Adipocyte (in vitro differentiated cells): ENCODE data around the gene IL1A.

Experiments
- DNase-seq: peaks from one replicate; pipeline ENCODE4 v3.0.0-alpha.2; 2015; ENCODE audit warnings: low read depth
- H3K27me3 ChIP-seq: replicated peaks from 2 replicates; pipeline ENCODE4 v1.7.0; 2013; ENCODE audit warnings: mild to moderate bottlenecking, low read length, moderate library complexity; ENCODE audit not compliant: control insufficient read depth, insufficient read depth
- H3K36me3 ChIP-seq: 2 replicates; pipeline ENCODE4 v1.7.0; 2013; ENCODE audit warnings: low read length, mild to moderate bottlenecking, moderate library complexity; ENCODE audit not compliant: control insufficient read depth, insufficient read depth, severe bottlenecking
- H3K4me1 ChIP-seq: 2 replicates; pipeline ENCODE4 v1.7.0; 2013; ENCODE audit warnings: mild to moderate bottlenecking, low read length, moderate library complexity; ENCODE audit not compliant: control insufficient read depth, insufficient read depth
- H3K4me3 ChIP-seq: 2 replicates; pipeline ENCODE4 v1.7.0; 2013; ENCODE audit warnings: mild to moderate bottlenecking, low read length, moderate library complexity
- H3K9ac ChIP-seq: 2 replicates; pipeline ENCODE4 v1.7.0; 2013; ENCODE audit warnings: mild to moderate bottlenecking, low read length, moderate library complexity
- H3K9me3 ChIP-seq: 2 replicates; pipeline ENCODE4 v1.7.0; 2013; ENCODE audit warnings: mild to moderate bottlenecking, low read length, moderate library complexity; ENCODE audit not compliant: control insufficient read depth

Gene IL1A

DNA sequence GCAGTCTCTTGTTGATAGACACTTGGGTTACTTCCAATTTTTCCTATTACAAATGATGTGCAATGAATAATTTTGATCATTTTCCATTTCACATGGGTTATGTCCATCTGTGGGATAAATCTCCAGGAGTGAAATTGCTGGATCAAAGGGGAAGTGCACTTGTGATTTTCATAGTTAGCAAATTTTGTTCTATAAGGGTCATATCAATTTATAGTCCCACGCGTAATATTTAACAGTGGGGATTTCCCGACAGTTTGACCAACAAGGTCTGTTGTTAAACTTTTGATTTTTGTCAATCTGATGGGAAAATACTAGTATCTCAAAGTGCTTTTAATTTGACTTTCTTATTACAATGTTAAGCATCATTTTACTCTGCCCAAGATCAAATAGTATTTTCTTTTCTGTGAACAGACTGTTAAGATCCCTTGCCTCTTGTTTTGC lies 44.0 kb upstream of the IL1A start:
- Histone ChIP-seq H3K9ac (no peak overlapping the region), H3K9me3 (no peaks in the 10 kb centered on the region), H3K4me3 (no peak overlapping the region), H3K4me1 (peaks cover 9% of the 10 kb centered on the region), H3K36me3 (no peaks in the 10 kb centered on the region), H3K27me3 (no peaks in the 10 kb centered on the region)
- no peak for DNase-seq

DNA sequence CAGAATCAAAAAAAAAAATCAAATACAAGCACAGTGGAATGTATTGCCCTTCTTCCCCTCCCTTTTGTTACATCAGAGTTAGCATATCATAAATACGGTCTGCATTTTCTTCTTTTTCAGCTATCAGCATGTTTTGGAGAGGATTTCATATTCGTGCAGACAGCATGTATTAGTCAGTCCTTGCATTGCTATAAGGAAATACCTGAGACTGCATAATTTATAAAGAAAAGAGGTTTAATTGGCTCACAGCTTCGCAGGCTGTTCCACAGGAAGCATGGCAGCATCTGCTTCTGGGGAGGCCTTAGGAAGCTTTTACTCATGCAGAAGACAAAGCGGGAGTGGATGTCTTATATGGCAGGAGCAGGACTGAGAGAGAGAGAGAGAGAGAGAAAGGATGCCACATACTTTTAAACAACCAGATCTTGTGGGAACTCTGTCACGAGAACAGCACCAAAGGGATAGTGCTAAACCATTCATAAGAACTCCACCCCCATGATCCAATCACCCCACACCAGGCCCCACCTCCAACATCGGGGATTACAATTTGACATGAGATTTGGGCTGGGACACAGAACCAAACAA lies 43.4 kb upstream of the IL1A start:
- no peaks in the 10 kb centered on the region for H3K9me3 ChIP-seq
- H3K27me3 ChIP-seq = no peaks in the 10 kb centered on the region
- no peak overlapping the region for H3K9ac ChIP-seq
- DNase-seq = no peak
- no peaks in the 10 kb centered on the region for H3K36me3 ChIP-seq
- H3K4me3 ChIP-seq = no peak overlapping the region
- peaks cover 9% of the 10 kb centered on the region for H3K4me1 ChIP-seq

DNA sequence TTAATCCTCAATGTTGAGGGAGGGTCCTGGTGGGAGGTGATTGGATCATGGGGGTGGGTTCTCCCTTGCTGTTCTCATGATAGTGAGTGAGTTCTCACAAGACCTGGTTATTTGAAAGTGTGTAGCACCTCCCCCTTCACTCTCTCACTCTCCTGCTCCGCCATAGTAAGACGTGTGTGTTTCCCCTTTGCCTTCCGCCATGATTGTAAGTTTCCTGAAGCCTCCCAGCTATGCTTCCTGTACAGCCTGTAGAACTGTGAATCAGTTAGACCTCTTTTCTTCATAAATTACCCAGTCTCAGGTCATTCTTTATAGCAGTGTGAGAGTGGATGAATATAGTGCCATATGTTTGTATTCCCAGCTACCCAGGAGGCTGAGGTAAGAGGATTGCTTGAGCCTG lies 42.7 kb upstream of the IL1A start:
- Histone ChIP-seq H3K9me3 (no peaks in the 10 kb centered on the region), H3K27me3 (peaks cover 4% of the 10 kb centered on the region), H3K4me3 (no peak overlapping the region), H3K9ac (no peak overlapping the region), H3K4me1 (peaks cover 9% of the 10 kb centered on the region), H3K36me3 (no peaks in the 10 kb centered on the region)
- no peak for DNase-seq

DNA sequence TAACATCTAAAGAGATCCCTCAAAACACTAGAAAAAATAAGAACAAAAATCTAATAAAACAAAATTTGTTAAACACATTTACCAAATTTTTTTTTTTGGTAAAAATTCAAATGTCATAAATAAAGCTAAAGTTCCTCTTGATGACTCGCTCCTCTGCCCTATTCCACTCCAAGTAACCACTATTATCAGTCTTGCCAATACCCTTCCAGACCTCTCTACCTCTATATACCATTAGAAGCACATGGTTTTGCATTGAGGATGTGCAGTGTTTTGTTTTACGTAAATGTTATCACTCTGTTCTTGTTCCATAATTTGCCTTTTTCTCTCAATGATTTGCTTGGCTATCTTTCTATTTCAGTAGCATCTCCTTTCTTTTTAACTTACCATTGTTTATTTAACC lies 41.4 kb upstream of the IL1A start:
- peaks cover 6% of the 10 kb centered on the region for H3K27me3 ChIP-seq
- no peaks in the 10 kb centered on the region for H3K36me3 ChIP-seq
- H3K4me3 ChIP-seq = no peak overlapping the region
- H3K9me3 ChIP-seq = no peaks in the 10 kb centered on the region
- H3K4me1 ChIP-seq = peaks cover 9% of the 10 kb centered on the region
- no peak overlapping the region for H3K9ac ChIP-seq
- no peak for DNase-seq

DNA sequence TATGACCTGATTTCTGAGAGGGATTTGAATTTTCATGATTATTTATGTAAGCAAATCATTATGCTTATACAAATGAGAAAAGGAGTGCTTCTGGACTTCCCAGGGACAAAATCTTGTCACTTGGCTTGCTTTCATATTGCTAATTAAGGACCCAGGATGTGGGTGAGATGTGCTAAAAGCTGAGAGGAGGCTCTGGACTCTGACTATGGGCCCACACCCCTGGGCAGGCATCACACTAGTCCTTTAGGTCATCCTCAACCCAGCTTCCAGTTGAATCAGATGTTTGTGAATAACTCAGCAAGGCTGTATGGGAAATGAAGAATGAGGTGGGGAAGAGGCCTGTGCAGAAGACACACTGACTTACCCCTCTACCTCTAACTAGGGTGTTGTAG lies 40.4 kb upstream of the IL1A start:
- no peaks in the 10 kb centered on the region for H3K36me3 ChIP-seq
- no peak for DNase-seq

DNA sequence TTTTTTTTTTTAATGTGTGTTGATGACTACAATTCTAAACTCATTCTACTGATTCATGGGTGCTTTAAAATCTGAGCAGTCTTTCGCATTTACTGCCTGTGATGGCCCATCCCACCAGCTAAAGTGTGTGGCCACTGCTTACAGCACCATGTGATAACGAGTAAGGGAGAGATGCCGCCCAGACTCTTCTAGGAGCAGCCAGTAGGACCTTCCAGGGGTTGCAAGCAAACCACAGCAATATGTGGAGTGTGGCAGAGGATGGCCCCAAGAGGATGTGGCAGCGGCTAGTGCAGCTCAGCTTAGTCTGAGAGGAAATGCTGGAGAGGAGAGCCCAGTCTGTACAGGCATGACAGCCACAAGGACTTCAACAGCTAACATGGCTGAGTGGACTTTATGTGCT lies 37.4 kb upstream of the IL1A start:
- H3K4me3 ChIP-seq = no peak overlapping the region
- H3K9me3 ChIP-seq = no peaks in the 10 kb centered on the region

More for the DNA sequence above, 40.4 kb upstream of the IL1A start:
- no peaks in the 10 kb centered on the region for H3K9me3 ChIP-seq
- peaks cover 9% of the 10 kb centered on the region for H3K4me1 ChIP-seq
- no peak overlapping the region for H3K9ac ChIP-seq
- no peak overlapping the region for H3K4me3 ChIP-seq
- H3K27me3 ChIP-seq = peaks cover 6% of the 10 kb centered on the region

DNA sequence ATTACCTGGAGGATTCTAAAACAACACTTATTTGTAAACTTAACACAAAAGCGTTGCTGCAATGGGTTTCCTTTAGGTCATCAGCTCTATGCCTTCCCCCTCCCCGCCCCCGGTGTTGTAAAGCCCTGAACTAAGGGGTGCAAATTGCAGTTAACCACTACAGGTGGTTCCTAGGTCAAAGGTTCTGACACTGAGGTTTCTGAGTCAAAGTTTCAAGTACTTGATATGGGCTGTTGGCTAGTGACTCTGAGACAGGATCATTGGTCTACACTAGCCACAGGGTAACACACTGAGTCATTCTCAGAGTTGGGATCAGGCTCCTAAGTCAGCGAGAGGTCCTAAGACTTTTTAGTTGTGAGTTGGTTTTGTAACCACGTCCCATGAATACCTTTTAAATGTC lies 36.8 kb upstream of the IL1A start:
- no peak for DNase-seq
- Histone ChIP-seq H3K9me3 (no peaks in the 10 kb centered on the region), H3K4me1 (peaks cover 17% of the 10 kb centered on the region), H3K9ac (no peak overlapping the region), H3K4me3 (no peak overlapping the region), H3K36me3 (no peaks in the 10 kb centered on the region), H3K27me3 (peaks cover 6% of the 10 kb centered on the region)

More for the DNA sequence above, 37.4 kb upstream of the IL1A start:
- DNase-seq = no peak
- Histone ChIP-seq H3K4me1 (peaks cover 17% of the 10 kb centered on the region), H3K9ac (no peak overlapping the region), H3K36me3 (no peaks in the 10 kb centered on the region), H3K27me3 (peaks cover 6% of the 10 kb centered on the region)

DNA sequence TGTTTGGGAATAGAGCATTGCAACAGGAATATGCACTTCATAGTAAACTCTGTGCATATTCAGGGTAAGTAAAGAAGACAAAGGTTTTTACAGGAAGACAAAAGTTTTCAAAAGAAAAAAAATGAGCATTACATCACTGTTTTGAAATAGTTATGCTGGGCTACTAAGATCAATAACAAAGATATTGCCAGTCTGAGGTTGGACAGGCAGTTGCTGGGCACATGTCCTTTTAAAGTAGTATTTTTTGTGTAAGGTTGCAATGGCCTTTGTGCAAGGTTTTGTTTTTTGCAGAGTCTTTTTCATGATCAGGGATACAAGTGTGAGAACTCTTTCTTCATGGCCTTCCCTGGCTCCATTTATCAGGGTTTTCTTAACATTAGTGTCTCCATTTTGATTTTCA lies 36.0 kb upstream of the IL1A start:
- Histone ChIP-seq H3K36me3 (no peaks in the 10 kb centered on the region), H3K27me3 (peaks cover 6% of the 10 kb centered on the region), H3K4me1 (peaks cover 17% of the 10 kb centered on the region), H3K4me3 (no peak overlapping the region), H3K9ac (no peak overlapping the region), H3K9me3 (no peaks in the 10 kb centered on the region)
- no peak for DNase-seq

DNA sequence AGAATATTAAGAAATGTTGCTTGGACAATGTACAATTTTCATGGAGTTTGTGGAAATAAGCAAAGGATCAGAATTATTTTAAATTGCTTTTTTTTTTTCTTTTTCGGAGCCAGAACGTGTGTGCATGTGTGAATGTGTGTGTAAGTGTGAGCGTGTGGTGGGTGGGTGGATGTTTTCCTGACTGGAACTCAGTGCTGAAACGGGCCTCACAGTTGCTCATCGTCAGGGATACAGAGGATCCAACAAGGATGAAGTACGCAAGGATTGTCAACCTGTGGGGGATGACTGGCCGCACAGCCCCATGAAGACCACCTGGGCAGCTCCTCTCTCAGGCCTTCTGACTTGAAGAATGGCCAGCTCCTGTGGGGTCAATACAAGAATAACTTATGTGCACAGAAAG lies 34.8 kb upstream of the IL1A start:
- peaks cover 6% of the 10 kb centered on the region for H3K27me3 ChIP-seq
- H3K9me3 ChIP-seq = no peaks in the 10 kb centered on the region
- H3K4me3 ChIP-seq = no peak overlapping the region
- H3K9ac ChIP-seq = no peak overlapping the region
- no peak for DNase-seq
- no peaks in the 10 kb centered on the region for H3K36me3 ChIP-seq
- peaks cover 16% of the 10 kb centered on the region for H3K4me1 ChIP-seq

DNA sequence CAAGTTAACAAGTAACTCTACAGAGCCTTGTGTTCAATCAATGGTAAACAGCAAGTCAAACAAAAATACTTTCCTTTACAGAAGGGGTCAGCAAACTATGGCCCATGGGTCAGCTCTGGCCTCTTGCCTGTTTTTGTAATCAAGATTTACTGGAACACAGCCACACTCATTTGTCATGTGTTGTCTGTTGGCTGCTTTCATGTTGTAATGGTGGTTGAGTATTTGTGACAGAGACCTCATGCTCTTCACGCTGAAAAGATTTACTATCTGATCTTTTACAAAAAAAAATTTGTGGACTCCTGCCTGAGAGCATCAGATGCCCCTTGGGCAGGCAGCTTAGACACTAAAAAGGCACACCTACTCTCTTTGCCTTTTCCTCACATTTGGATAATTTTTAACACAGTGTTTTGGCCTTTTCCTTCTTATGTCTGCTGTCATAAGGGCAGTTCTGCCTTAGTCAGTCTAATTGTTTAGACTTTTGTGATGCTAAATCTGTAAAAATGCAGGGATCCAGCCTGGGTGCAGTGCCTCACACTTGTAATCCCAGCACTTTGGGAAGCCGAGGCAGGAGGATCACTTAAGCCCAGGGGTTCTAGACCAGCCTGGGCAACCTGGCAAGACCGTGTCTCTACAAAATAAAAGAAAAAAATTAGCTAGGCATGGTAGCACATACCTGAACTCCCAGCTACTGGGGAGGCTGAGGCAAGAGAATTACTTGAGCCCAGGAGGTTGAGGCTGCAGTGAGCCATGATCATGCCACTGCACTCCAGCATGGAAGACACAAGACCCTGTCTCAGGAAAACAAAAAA lies 34.0 kb upstream of the IL1A start:
- Histone ChIP-seq H3K4me3 (no peak overlapping the region), H3K9me3 (no peaks in the 10 kb centered on the region), H3K4me1 (peaks cover 19% of the 10 kb centered on the region), H3K36me3 (no peaks in the 10 kb centered on the region), H3K9ac (no peak overlapping the region), H3K27me3 (peaks cover 6% of the 10 kb centered on the region)
- DNase-seq = no peak

DNA sequence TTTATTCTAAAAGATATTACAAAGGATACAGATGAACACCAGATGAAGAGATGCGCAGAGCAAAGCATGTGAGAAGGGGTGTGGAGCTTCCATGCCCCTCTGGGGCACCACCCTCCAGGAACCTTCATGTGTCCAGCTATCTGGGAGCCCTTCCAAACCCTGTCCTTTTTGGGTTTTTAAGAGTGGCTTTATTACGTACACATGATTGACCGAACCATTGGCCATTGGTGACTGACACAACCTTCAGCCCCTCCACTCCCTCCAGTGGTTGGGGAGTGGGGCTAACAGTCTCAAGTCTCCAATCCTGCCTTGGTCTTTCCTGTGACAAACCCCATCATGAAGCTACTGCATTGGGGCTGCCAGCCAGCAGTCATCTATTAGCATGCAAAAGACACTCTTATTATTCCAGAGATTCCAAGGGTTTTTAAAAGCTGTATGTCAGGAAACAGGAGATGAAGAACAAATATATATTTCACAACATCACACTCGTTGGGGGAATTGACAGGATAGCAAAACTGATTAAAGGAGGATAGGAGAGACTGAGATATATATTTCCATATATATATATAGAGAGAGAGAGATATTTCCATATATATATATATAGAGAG lies 32.9 kb upstream of the IL1A start:
- Histone ChIP-seq H3K4me3 (no peak overlapping the region), H3K4me1 (peaks cover 31% of the 10 kb centered on the region), H3K27me3 (peaks cover 4% of the 10 kb centered on the region), H3K9me3 (no peaks in the 10 kb centered on the region), H3K36me3 (no peaks in the 10 kb centered on the region), H3K9ac (no peak overlapping the region)
- DNase-seq = no peak
